Panc1 (cell line): Measurements from ENCODE around the gene SIK3. TPM values are rescaled to one million over a fixed set of nuclear protein-coding genes. Genes with fewer than 3 reads are reported as not detected.
A peak's percentile ranks its signal among the peaks of the same experiment; 100 is the strongest.

Experiments
- ATAC-seq: fragments of 200-7000 bp; cut with Tn5 transposase; 2 replicates; pipeline ENCODE4 v1.9.1; 2020; ENCODE audit warnings: mild to moderate bottlenecking, moderate library complexity
- BruUV-seq: library from RNA; stranded (reverse); fragments of 400-500 nt; replicated peaks from 2 replicates; lab custom pipeline; 2021; lab: Mats Ljungman, UMichigan
- CTCF ChIA-PET: fragments of 300-600 bp; sonication (Branson Sonifier 250); formaldehyde crosslinking; loops from one replicate; lab custom pipeline; 2022; ENCODE audit warnings: antibody characterized with exemption; lab: Charles Lee
- POLR2A ChIA-PET: fragments of 300-600 bp; sonication (Branson Sonifier 250); formaldehyde crosslinking; loops from one replicate; lab custom pipeline; 2022; ENCODE audit warnings: antibody characterized with exemption; lab: Charles Lee
- DNase-seq: peaks from one replicate; pipeline ENCODE4 v3.0.0-alpha.2; 2010; ENCODE audit warnings: low read depth, low spot score
- H3K27ac ChIP-seq: 2 replicates; pipeline ENCODE4 v1.5.1; 2011; ENCODE audit warnings: mild to moderate bottlenecking, low read length, inconsistent platforms
- H3K27me3 ChIP-seq: fragments of 200-500 bp; sonication (Bioruptor generic); 2 replicates; pipeline ENCODE4 v1.6.0; 2014; ENCODE audit warnings: low read length, inconsistent platforms; ENCODE audit not compliant: control insufficient read depth, insufficient read depth
- H3K36me3 ChIP-seq: fragments of 200-500 bp; sonication (Bioruptor generic); 2 replicates; pipeline ENCODE4 v1.5.1; 2014; ENCODE audit warnings: inconsistent platforms, mild to moderate bottlenecking, low read length, moderate library complexity; ENCODE audit not compliant: control insufficient read depth, insufficient read depth
- H3K4me1 ChIP-seq: 2 replicates; pipeline ENCODE4 v1.5.1; 2011; ENCODE audit warnings: inconsistent platforms, mild to moderate bottlenecking, low read length, moderate library complexity; ENCODE audit not compliant: control insufficient read depth, insufficient read depth
- H3K4me3 ChIP-seq, 2 experiments: 2 replicates each; pipeline ENCODE4 v1.5.1; 2011 to 2012; ENCODE audit warnings: low read depth in 2 of 2, low read length in 2 of 2, mild to moderate bottlenecking in 2 of 2, inconsistent platforms in 1 of 2, moderate library complexity in 1 of 2
- H3K9me3 ChIP-seq: fragments of 200-500 bp; sonication (Bioruptor generic); 2 replicates; pipeline ENCODE4 v1.5.1; 2014; ENCODE audit warnings: low read depth, mild to moderate bottlenecking, inconsistent platforms, low read length, moderate library complexity; ENCODE audit not compliant: control insufficient read depth, insufficient read depth
- POLR2AphosphoS5 ChIP-seq: IDR thresholded peaks from 2 replicates; pipeline ENCODE4 v1.6.1; 2012; ENCODE audit warnings: mild to moderate bottlenecking, low read depth, low read length, moderate library complexity
- SIN3A ChIP-seq: IDR thresholded peaks from 2 replicates; pipeline ENCODE4 v1.6.1; 2012; ENCODE audit warnings: low read depth, mild to moderate bottlenecking, low read length, moderate library complexity, borderline replicate concordance; ENCODE audit not compliant: insufficient read depth
- TCF7L2 ChIP-seq: IDR thresholded peaks from 2 replicates; pipeline ENCODE4 v1.6.1; 2011; ENCODE audit warnings: mild to moderate bottlenecking, low read depth, low read length, inconsistent platforms
- in situ Hi-C: cut with HindIII; loops from 2 replicates; pipeline ENCODE4 v1.10.0; 2016; ENCODE audit warnings: low sequenced_read_pairs, low pct_unique_long_range_greater_than_20kb
- intact Hi-C: fragments of 100-400 bp; cut with micrococcal nuclease; formaldehyde crosslinking; loops from one replicate; pipeline ENCODE4 v1.10.0; 2022; ENCODE audit not compliant: unreplicated experiment
- total RNA-seq: library from RNA; stranded (reverse); gene quantifications from one replicate; pipeline ENCODE4 v1.2.1, GENCODE V29; 2021; ENCODE audit not compliant: unreplicated experiment
- TF ChIP-seq, protein P1 (sequence below): fragments of 450-650 bp; IDR thresholded peaks from 2 replicates; pipeline ENCODE4 v1.5.1; 2017; ENCODE audit warnings: mild to moderate bottlenecking
- TF ChIP-seq, protein P2 (sequence below), 2 experiments: IDR thresholded peaks; 2 replicates each; pipeline ENCODE4 v1.6.1; 2011 to 2012; ENCODE audit warnings: low read depth in 2 of 2, control low read depth in 1 of 2, low read length in 1 of 2, mild to moderate bottlenecking in 1 of 2, moderate library complexity in 1 of 2; ENCODE audit not compliant: insufficient read depth in 1 of 2

Gene SIK3
- total RNA-seq, 1 experiment from 2014 or later, result 39.7 TPM

- Histone ChIP-seq H3K36me3 (no peaks in the 10 kb centered on the region), H3K4me1 (peaks cover 3% of the 10 kb centered on the region), H3K27ac (no peak overlapping the region), H3K4me3 (no peak overlapping the region), H3K9me3 (no peaks in the 10 kb centered on the region), H3K27me3 (no peaks in the 10 kb centered on the region)
- BruUV-seq, result no TSS peak
- in situ Hi-C loops, result no loop called here
- intact Hi-C loops, result no loop called here
- ChIA-PET CTCF (interaction anchor here (0.7 kb wide), 1 partner anchor 66 kb away, joined by 3 read pairs; no protein-coding TSS in a partner anchor), POLR2A (no interaction called here)
- ATAC-seq, result no peak
- no peak for DNase-seq
- TF ChIP-seq, protein P1, sequence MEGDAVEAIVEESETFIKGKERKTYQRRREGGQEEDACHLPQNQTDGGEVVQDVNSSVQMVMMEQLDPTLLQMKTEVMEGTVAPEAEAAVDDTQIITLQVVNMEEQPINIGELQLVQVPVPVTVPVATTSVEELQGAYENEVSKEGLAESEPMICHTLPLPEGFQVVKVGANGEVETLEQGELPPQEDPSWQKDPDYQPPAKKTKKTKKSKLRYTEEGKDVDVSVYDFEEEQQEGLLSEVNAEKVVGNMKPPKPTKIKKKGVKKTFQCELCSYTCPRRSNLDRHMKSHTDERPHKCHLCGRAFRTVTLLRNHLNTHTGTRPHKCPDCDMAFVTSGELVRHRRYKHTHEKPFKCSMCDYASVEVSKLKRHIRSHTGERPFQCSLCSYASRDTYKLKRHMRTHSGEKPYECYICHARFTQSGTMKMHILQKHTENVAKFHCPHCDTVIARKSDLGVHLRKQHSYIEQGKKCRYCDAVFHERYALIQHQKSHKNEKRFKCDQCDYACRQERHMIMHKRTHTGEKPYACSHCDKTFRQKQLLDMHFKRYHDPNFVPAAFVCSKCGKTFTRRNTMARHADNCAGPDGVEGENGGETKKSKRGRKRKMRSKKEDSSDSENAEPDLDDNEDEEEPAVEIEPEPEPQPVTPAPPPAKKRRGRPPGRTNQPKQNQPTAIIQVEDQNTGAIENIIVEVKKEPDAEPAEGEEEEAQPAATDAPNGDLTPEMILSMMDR, result peak; percentile 61
- no peak for TF ChIP-seq SIN3A
Measured at GRCh38 chr11:116927163-116927974, 170.9 kb downstream of the SIK3 start.

- H3K9me3 ChIP-seq, result no peaks in the 10 kb centered on the region
- in situ Hi-C loops, result no loop called here
- intact Hi-C loops, result no loop called here
- no peak for ATAC-seq
- ChIA-PET CTCF (no interaction called here), POLR2A (no interaction called here)
- no peak for DNase-seq
- BruUV-seq, result no TSS peak
- no peaks in the 10 kb centered on the region for H3K27me3 ChIP-seq
- peaks cover under 1% of the 10 kb centered on the region for H3K4me1 ChIP-seq
- no peaks in the 10 kb centered on the region for H3K36me3 ChIP-seq
- H3K27ac ChIP-seq, result no peak overlapping the region
- no peak overlapping the region for H3K4me3 ChIP-seq
- TF ChIP-seq SIN3A, result no peak
- TF ChIP-seq, protein P2, sequence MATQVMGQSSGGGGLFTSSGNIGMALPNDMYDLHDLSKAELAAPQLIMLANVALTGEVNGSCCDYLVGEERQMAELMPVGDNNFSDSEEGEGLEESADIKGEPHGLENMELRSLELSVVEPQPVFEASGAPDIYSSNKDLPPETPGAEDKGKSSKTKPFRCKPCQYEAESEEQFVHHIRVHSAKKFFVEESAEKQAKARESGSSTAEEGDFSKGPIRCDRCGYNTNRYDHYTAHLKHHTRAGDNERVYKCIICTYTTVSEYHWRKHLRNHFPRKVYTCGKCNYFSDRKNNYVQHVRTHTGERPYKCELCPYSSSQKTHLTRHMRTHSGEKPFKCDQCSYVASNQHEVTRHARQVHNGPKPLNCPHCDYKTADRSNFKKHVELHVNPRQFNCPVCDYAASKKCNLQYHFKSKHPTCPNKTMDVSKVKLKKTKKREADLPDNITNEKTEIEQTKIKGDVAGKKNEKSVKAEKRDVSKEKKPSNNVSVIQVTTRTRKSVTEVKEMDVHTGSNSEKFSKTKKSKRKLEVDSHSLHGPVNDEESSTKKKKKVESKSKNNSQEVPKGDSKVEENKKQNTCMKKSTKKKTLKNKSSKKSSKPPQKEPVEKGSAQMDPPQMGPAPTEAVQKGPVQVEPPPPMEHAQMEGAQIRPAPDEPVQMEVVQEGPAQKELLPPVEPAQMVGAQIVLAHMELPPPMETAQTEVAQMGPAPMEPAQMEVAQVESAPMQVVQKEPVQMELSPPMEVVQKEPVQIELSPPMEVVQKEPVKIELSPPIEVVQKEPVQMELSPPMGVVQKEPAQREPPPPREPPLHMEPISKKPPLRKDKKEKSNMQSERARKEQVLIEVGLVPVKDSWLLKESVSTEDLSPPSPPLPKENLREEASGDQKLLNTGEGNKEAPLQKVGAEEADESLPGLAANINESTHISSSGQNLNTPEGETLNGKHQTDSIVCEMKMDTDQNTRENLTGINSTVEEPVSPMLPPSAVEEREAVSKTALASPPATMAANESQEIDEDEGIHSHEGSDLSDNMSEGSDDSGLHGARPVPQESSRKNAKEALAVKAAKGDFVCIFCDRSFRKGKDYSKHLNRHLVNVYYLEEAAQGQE (IDR thresholded peaks at IDR 0.05; ENCODE audit: insufficient read depth in 1 of 2, low read depth in 2 of 2, low read length in 1 of 2), result no peak
- no peak for TF ChIP-seq POLR2AphosphoS5
- TF ChIP-seq, protein P1, result no peak
- TF ChIP-seq TCF7L2, result no peak
Measured at GRCh38 chr11:116925050-116925449, 173.2 kb downstream of the SIK3 start.
